SK-N-SH treated with all-trans-retinoic acid at 6 μM for 48 hours (cell line): ENCODE measurements around the gene IRS1.

Source experiments
- ARNTL ChIP-seq: fragments of 450-650 bp; formaldehyde crosslinking; IDR thresholded peaks from 2 replicates; pipeline ENCODE4 v1.5.0; 2020; ENCODE audit warnings: low read depth, mild to moderate bottlenecking, moderate library complexity, borderline replicate concordance
- CSDC2 ChIP-seq: fragments of 250-450 bp; sonication (Bioruptor Pico); IDR thresholded peaks from 2 replicates; pipeline ENCODE4 v1.5.0; 2020; ENCODE audit warnings: mild to moderate bottlenecking, moderate library complexity
- ESRRG ChIP-seq: fragments of 250-450 bp; sonication (Bioruptor Pico); IDR thresholded peaks from 2 replicates; pipeline ENCODE4 v1.6.1; 2021; ENCODE audit warnings: mild to moderate bottlenecking
- TOX ChIP-seq: fragments of 250-450 bp; sonication (Bioruptor Pico); IDR thresholded peaks from 2 replicates; pipeline ENCODE4 v1.8.0; 2021; ENCODE audit warnings: mild to moderate bottlenecking, moderate library complexity, borderline replicate concordance
- ZC3H10 ChIP-seq: fragments of 250-450 bp; sonication (Bioruptor Pico); IDR thresholded peaks from 2 replicates; pipeline ENCODE4 v1.5.1; 2021; ENCODE audit warnings: mild to moderate bottlenecking, moderate library complexity
- ZFP3 ChIP-seq: fragments of 250-450 bp; sonication (Bioruptor Pico); IDR thresholded peaks from 2 replicates; pipeline ENCODE4 v1.5.0; 2020; ENCODE audit warnings: mild to moderate bottlenecking, moderate library complexity
- ZFP30 ChIP-seq: fragments of 450-650 bp; formaldehyde crosslinking; IDR thresholded peaks from 2 replicates; pipeline ENCODE4 v1.5.0; 2022; ENCODE audit warnings: mild to moderate bottlenecking, moderate library complexity
- ZNF565 ChIP-seq: fragments of 450-650 bp; formaldehyde crosslinking; conservative IDR thresholded peaks from 2 replicates; pipeline ENCODE4 v1.5.0; 2020; ENCODE audit warnings: low read depth, mild to moderate bottlenecking, moderate library complexity
- ZNF70 ChIP-seq: fragments of 450-650 bp; formaldehyde crosslinking; IDR thresholded peaks from 2 replicates; pipeline ENCODE4 v1.5.0; 2020; ENCODE audit warnings: mild to moderate bottlenecking, moderate library complexity
- TF ChIP-seq, protein P1 (sequence below): fragments of 250-450 bp; sonication (Bioruptor Pico); IDR thresholded peaks from 2 replicates; pipeline ENCODE4 v1.8.0; 2020; ENCODE audit warnings: mild to moderate bottlenecking, moderate library complexity, borderline replicate concordance
- TF ChIP-seq, protein P2 (sequence below): fragments of 250-450 bp; sonication (Bioruptor Pico); IDR thresholded peaks from 2 replicates; pipeline ENCODE4 v1.5.1; 2020; ENCODE audit warnings: low read depth, mild to moderate bottlenecking, moderate library complexity

DNA sequence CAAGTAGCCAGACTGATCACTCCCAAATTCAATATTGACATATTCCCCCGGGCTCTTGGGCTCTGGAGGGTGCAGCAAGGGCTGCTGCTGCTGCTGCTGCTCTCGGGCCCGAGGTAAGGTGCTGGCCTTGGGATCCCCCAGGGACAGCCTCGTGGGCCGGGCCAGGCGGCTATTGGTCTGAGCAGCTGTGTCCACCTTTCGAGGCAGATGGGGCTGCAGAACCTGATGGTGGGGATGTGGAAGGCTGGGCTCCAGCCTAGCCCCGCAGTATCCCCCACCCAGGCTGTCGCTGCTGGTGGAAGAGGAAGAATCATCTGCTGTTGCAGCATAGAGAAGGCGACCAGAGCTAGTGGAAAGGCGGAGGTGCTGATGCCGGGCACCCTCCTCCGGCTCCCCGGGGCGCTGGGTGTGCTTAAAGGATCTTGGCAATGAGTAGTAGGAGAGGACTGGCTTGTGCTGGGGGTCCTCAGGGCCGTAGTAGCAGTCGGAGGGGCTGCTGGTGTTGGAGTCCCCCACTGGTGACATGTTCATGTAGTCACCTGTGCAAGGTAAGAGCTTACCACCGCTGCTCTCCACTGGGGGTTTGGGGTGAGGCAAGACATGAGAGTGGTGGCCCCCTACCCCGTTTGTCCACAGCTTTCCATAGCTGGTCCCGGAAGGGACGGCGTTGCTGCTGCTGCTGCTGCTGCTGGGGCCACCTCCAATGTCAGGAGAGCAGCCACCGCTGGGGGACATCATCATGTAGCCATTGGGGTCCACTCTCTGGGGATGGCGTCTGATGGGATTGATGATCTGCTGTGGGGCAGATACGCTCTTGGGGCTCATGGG is 3.4 kb downstream of the IRS1 start:
- TF ChIP-seq, protein P1, sequence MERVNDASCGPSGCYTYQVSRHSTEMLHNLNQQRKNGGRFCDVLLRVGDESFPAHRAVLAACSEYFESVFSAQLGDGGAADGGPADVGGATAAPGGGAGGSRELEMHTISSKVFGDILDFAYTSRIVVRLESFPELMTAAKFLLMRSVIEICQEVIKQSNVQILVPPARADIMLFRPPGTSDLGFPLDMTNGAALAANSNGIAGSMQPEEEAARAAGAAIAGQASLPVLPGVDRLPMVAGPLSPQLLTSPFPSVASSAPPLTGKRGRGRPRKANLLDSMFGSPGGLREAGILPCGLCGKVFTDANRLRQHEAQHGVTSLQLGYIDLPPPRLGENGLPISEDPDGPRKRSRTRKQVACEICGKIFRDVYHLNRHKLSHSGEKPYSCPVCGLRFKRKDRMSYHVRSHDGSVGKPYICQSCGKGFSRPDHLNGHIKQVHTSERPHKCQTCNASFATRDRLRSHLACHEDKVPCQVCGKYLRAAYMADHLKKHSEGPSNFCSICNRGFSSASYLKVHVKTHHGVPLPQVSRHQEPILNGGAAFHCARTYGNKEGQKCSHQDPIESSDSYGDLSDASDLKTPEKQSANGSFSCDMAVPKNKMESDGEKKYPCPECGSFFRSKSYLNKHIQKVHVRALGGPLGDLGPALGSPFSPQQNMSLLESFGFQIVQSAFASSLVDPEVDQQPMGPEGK (CRISPR knock-in tag): no peak
- no peak for TF ChIP-seq ZNF70
- TF ChIP-seq TOX (CRISPR knock-in tag): no peak
- TF ChIP-seq ZNF565 (CRISPR knock-in tag): no peak
- TF ChIP-seq ZFP30 (CRISPR knock-in tag): no peak
- no peak for TF ChIP-seq ZC3H10 (CRISPR knock-in tag)
- no peak for TF ChIP-seq ZFP3 (CRISPR knock-in tag)
- TF ChIP-seq, protein P2, sequence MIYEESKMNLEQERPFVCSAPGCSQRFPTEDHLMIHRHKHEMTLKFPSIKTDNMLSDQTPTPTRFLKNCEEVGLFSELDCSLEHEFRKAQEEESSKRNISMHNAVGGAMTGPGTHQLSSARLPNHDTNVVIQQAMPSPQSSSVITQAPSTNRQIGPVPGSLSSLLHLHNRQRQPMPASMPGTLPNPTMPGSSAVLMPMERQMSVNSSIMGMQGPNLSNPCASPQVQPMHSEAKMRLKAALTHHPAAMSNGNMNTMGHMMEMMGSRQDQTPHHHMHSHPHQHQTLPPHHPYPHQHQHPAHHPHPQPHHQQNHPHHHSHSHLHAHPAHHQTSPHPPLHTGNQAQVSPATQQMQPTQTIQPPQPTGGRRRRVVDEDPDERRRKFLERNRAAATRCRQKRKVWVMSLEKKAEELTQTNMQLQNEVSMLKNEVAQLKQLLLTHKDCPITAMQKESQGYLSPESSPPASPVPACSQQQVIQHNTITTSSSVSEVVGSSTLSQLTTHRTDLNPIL (CRISPR knock-in tag): no peak
- no peak for TF ChIP-seq ARNTL (CRISPR knock-in tag)
- TF ChIP-seq ESRRG (CRISPR knock-in tag): no peak
- no peak for TF ChIP-seq CSDC2
